ENCODE results near the gene P2RY14.
"Not testable (repeated sequence)": the region's sequence is repeated elsewhere in the genome, so short reads cannot be mapped to it uniquely, and the experiment has no call there.

The P2RY14 gene

GRCh38 chr3:151265166-151265565, 13.2 kb downstream of the P2RY14 start:
- in situ Hi-C loops (cut with HindIII; ENCODE audit: low sequenced_read_pairs), result no loop called here

- in situ Hi-C loops (cut with HindIII; ENCODE audit: low sequenced_read_pairs), result no loop called here
These were observed 13.7 kb downstream of the P2RY14 start for GRCh38 chr3:151264605-151265004.

- in situ Hi-C loops (cut with HindIII; ENCODE audit: low sequenced_read_pairs), result no loop called here
These were observed 15.3 kb downstream of the P2RY14 start for GRCh38 chr3:151262871-151263525.

GRCh38 chr3:151259664-151260063, 18.7 kb downstream of the P2RY14 start:
- in situ Hi-C loops (cut with HindIII; ENCODE audit: low sequenced_read_pairs), result no loop called here

- in situ Hi-C loops (cut with HindIII; ENCODE audit: low sequenced_read_pairs), result no loop called here
These were observed 21.6 kb downstream of the P2RY14 start for GRCh38 chr3:151256749-151257148.

GRCh38 chr3:151248772-151249337, 29.5 kb downstream of the P2RY14 start:
- in situ Hi-C loops (cut with HindIII; ENCODE audit: low sequenced_read_pairs), result no loop called here

GRCh38 chr3:151242006-151242405, 36.3 kb downstream of the P2RY14 start:
- in situ Hi-C loops (cut with HindIII; ENCODE audit: low sequenced_read_pairs), result not testable (repeated sequence)

- in situ Hi-C loops (cut with HindIII; ENCODE audit: low sequenced_read_pairs), result no loop called here
These were observed 41.6 kb downstream of the P2RY14 start for GRCh38 chr3:151236736-151237135.

- in situ Hi-C loops (cut with HindIII; ENCODE audit: low sequenced_read_pairs), result no loop called here
These were observed 42.0 kb downstream of the P2RY14 start for GRCh38 chr3:151236316-151236715.

GRCh38 chr3:151234825-151235224, 43.5 kb downstream of the P2RY14 start:
- in situ Hi-C loops (cut with HindIII; ENCODE audit: low sequenced_read_pairs), result no loop called here

GRCh38 chr3:151232991-151233390, 45.4 kb downstream of the P2RY14 start:
- in situ Hi-C loops (cut with HindIII; ENCODE audit: low sequenced_read_pairs), result no loop called here

- in situ Hi-C loops (cut with HindIII; ENCODE audit: low sequenced_read_pairs), result not testable (repeated sequence)
These were observed 45.9 kb downstream of the P2RY14 start for GRCh38 chr3:151232403-151232802.

- in situ Hi-C loops (cut with HindIII; ENCODE audit: low sequenced_read_pairs), result no loop called here
These were observed 47.7 kb downstream of the P2RY14 start for GRCh38 chr3:151230646-151231045.

GRCh38 chr3:151228666-151229040, 49.7 kb downstream of the P2RY14 start:
- in situ Hi-C loops (cut with HindIII; ENCODE audit: low sequenced_read_pairs), result no loop called here

GRCh38 chr3:151227807-151228665, 50.3 kb downstream of the P2RY14 start:
- in situ Hi-C loops (cut with HindIII; ENCODE audit: low sequenced_read_pairs), result no loop called here

GRCh38 chr3:151227266-151227806, 51.0 kb downstream of the P2RY14 start:
- in situ Hi-C loops (cut with HindIII; ENCODE audit: low sequenced_read_pairs), result no loop called here

GRCh38 chr3:151226825-151227224, 51.5 kb downstream of the P2RY14 start:
- in situ Hi-C loops (cut with HindIII; ENCODE audit: low sequenced_read_pairs), result no loop called here

- in situ Hi-C loops (cut with HindIII; ENCODE audit: low sequenced_read_pairs), result no loop called here
These were observed 52.2 kb downstream of the P2RY14 start for GRCh38 chr3:151226088-151226563.

- in situ Hi-C loops (cut with HindIII; ENCODE audit: low sequenced_read_pairs), result no loop called here
These were observed 53.0 kb downstream of the P2RY14 start for GRCh38 chr3:151225040-151225975.

- in situ Hi-C loops (cut with HindIII; ENCODE audit: low sequenced_read_pairs), result no loop called here
These were observed 54.0 kb downstream of the P2RY14 start for GRCh38 chr3:151224268-151224866.

Data from DLD1 (cell line).